Endothelial cell of umbilical vein (primary cell): Measurements from ENCODE around the gene STXBP5. TPM values are rescaled to one million over a fixed set of nuclear protein-coding genes. Genes with fewer than 3 reads are reported as not detected.

ENCODE experiments used
- BruUV-seq: library from RNA; stranded (reverse); fragments of 400-500 nt; replicated peaks from 2 replicates; lab custom pipeline; 2021; lab: Mats Ljungman, UMichigan
- CTCF ChIA-PET: fragments of 300-600, 350-600 bp; sonication (Branson Sonifier 250); formaldehyde crosslinking; loops from one replicate; lab custom pipeline; 2021; ENCODE audit warnings: antibody characterized with exemption, inconsistent platforms; lab: Charles Lee
- POLR2A ChIA-PET: fragments of 300-600, 350-600 bp; sonication (Branson Sonifier 250); formaldehyde crosslinking; loops from one replicate; lab custom pipeline; 2021; ENCODE audit warnings: antibody characterized with exemption, inconsistent platforms; lab: Charles Lee
- DNase-seq: peaks from one replicate; pipeline ENCODE4 v3.0.0-alpha.2; 2011; ENCODE audit warnings: low read depth, low spot score
- FAIRE-seq: peaks from 2 replicates; lab custom pipeline; 2011; peaks lifted over from hg19 to GRCh38; lab: Jason Lieb, UNC
- H2AFZ ChIP-seq: 2 replicates; pipeline ENCODE4 v1.6.0; 2012; ENCODE audit warnings: low read depth, low read length, control low read depth, inconsistent platforms
- H3K27ac ChIP-seq: 2 replicates; pipeline ENCODE4 v1.5.1; 2011; ENCODE audit warnings: low read depth, mild to moderate bottlenecking, control low read depth, low read length, moderate library complexity; ENCODE audit not compliant: insufficient read depth
- H3K27me3 ChIP-seq, 2 experiments: 2 replicates each; pipeline versions ENCODE4 v1.6.0 to v1.6.1; 2011; ENCODE audit warnings: low read length in 2 of 2, mixed read lengths in 1 of 2; ENCODE audit not compliant: control insufficient read depth in 2 of 2, insufficient read depth in 2 of 2
- H3K36me3 ChIP-seq, 2 experiments: 2 replicates in 1 of 2; 3 replicates in 1 of 2; pipeline ENCODE4 v1.5.1; 2011; ENCODE audit warnings: low read length in 2 of 2, mild to moderate bottlenecking in 1 of 2, moderate library complexity in 1 of 2; ENCODE audit not compliant: control insufficient read depth in 2 of 2, insufficient read depth in 2 of 2; ENCODE audit errors: extremely low read depth in 1 of 2
- H3K4me1 ChIP-seq: 3 replicates; pipeline ENCODE4 v1.5.1; 2011; ENCODE audit warnings: mild to moderate bottlenecking, low read length; ENCODE audit not compliant: control insufficient read depth, insufficient read depth; ENCODE audit errors: extremely low read depth
- H3K4me2 ChIP-seq: 2 replicates; pipeline ENCODE4 v1.6.1; 2011; ENCODE audit warnings: low read length, control low read depth, mixed read lengths; ENCODE audit not compliant: insufficient read depth
- H3K4me3 ChIP-seq, 3 experiments: fragments of 200-600 bp in 1 of 3; sonication (generic), shearing (Covaris generic) in 1 of 3; replicated peaks in 1 of 3; 2 replicates each; pipeline ENCODE4 v1.5.1; 2011 to 2016; ENCODE audit warnings: control low read depth in 3 of 3, low read length in 3 of 3, mild to moderate bottlenecking in 2 of 3, inconsistent platforms in 1 of 3, low read depth in 1 of 3, moderate library complexity in 1 of 3; ENCODE audit not compliant: insufficient read depth in 1 of 3
- H3K79me2 ChIP-seq: 2 replicates; pipeline ENCODE4 v1.6.0; 2012; ENCODE audit warnings: low read length, inconsistent platforms; ENCODE audit not compliant: control insufficient read depth, insufficient read depth
- H3K9ac ChIP-seq: replicated peaks from 2 replicates; pipeline ENCODE3; 2011; ENCODE audit warnings: low read length, control low read depth; ENCODE audit not compliant: insufficient read depth; ENCODE audit errors: extremely low read depth
- H3K9me1 ChIP-seq: replicated peaks from 3 replicates; pipeline ENCODE4 v1.6.0; 2011; ENCODE audit warnings: mild to moderate bottlenecking, low read length; ENCODE audit not compliant: control insufficient read depth, insufficient read depth; ENCODE audit errors: extremely low read depth
- H3K9me3 ChIP-seq: replicated peaks from 2 replicates; pipeline ENCODE4 v1.5.1; 2012; ENCODE audit warnings: low read length, inconsistent platforms; ENCODE audit not compliant: control insufficient read depth, insufficient read depth
- H4K20me1 ChIP-seq: replicated peaks from 2 replicates; pipeline ENCODE3; 2011; ENCODE audit warnings: mild to moderate bottlenecking, low read length; ENCODE audit not compliant: control insufficient read depth, insufficient read depth; ENCODE audit errors: extremely low read depth
- CTCF ChIP-seq, 2 donors: IDR thresholded peaks; 1 replicate in 1 of 2; 2 replicates in 1 of 2; pipeline ENCODE4 v1.5.1; 2011; ENCODE audit warnings: low read length in 2 of 2, mild to moderate bottlenecking in 2 of 2, moderate library complexity in 2 of 2, control low read depth in 1 of 2, inconsistent platforms in 1 of 2, low read depth in 1 of 2; ENCODE audit not compliant: insufficient read depth in 1 of 2; ENCODE audit errors: extremely low read depth in 1 of 2
- EZH2 ChIP-seq: IDR thresholded peaks from 2 replicates; pipeline ENCODE4 v1.6.1; 2012; ENCODE audit warnings: borderline replicate concordance, low read depth, mild to moderate bottlenecking, moderate library complexity, low read length, inconsistent platforms; ENCODE audit not compliant: severe bottlenecking
- FOS ChIP-seq: IDR thresholded peaks from 2 replicates; pipeline ENCODE4 v1.6.1; 2011; ENCODE audit warnings: mild to moderate bottlenecking, low read length, moderate library complexity, borderline replicate concordance; ENCODE audit not compliant: insufficient read depth
- GATA2 ChIP-seq: IDR thresholded peaks from 2 replicates; pipeline ENCODE4 v1.7.0; 2011; ENCODE audit warnings: low read depth, mild to moderate bottlenecking, moderate library complexity, mixed read lengths, low read length; ENCODE audit not compliant: insufficient read length, insufficient read depth
- JUN ChIP-seq: IDR thresholded peaks from 2 replicates; pipeline ENCODE4 v1.6.1; 2011; ENCODE audit warnings: borderline replicate concordance, low read depth; ENCODE audit not compliant: insufficient read length, insufficient read depth
- MAX ChIP-seq: IDR thresholded peaks from 2 replicates; pipeline ENCODE4 v1.6.1; 2011; ENCODE audit not compliant: insufficient read depth, insufficient read length
- MYC ChIP-seq: IDR thresholded peaks from one replicate; pipeline ENCODE4 v1.6.1; 2011; ENCODE audit warnings: mild to moderate bottlenecking, low read depth, low read length
- POLR2A ChIP-seq: IDR thresholded peaks from 2 replicates; pipeline ENCODE4 v1.6.1; 2012; ENCODE audit warnings: low read depth, mild to moderate bottlenecking, control low read depth, low read length
- POLR2AphosphoS5 ChIP-seq: IDR thresholded peaks from 2 replicates; pipeline ENCODE4 v1.6.1; 2012; ENCODE audit warnings: low read depth, mild to moderate bottlenecking, control low read depth, low read length, moderate library complexity; ENCODE audit not compliant: insufficient read depth
- dilution Hi-C: fragments of 300-500 bp; cut with MboI; formaldehyde crosslinking; loops from one replicate; pipeline ENCODE4 v1.15.0; 2019; ENCODE audit warnings: low sequenced_read_pairs; ENCODE audit not compliant: extremely low pct_ligation_motif_present
- intact Hi-C: fragments of 100-400 bp; cut with micrococcal nuclease; formaldehyde crosslinking; loops from one replicate; pipeline ENCODE4 v1.10.0; 2022
- polyA plus RNA-seq, 4 experiments: library from polyadenylated mRNA; depleted of rRNA in 3 of 4; stranded (reverse) in 3 of 4; unstranded in 1 of 4; fragments of >200 nt; gene quantifications; 2 replicates each; pipeline versions ENCODE4 v1.2.1 to v1.2.3, GENCODE V29; 2011 to 2012; ENCODE audit warnings: missing spikeins in 1 of 4
- total RNA-seq: library from RNA; stranded (reverse); gene quantifications from 2 replicates; pipeline ENCODE4 v1.2.3, GENCODE V29; 2021

The STXBP5 gene
- total and polyA plus RNA-seq, 2 donors (not counting 3 experiments of a cell fraction or from before 2014, with no cell fraction given), result 7.1 to 21.8 TPM

- no TSS peak for BruUV-seq
- Histone ChIP-seq H3K27ac (no peak overlapping the region), H2AFZ (no peak overlapping the region), H3K4me1 (no peaks in the 10 kb centered on the region), H3K9ac (no peak overlapping the region), H3K27me3 (no peaks in the 10 kb centered on the region), H3K9me3 (no peaks in the 10 kb centered on the region), H3K9me1 (no peaks in the 10 kb centered on the region), H3K4me2 (no peak overlapping the region), H4K20me1 (no peaks in the 10 kb centered on the region), H3K36me3 (no peaks in the 10 kb centered on the region), H3K79me2 (no peaks in the 10 kb centered on the region), H3K4me3 (no peak overlapping the region)
- CTCF ChIA-PET, result no interaction called here
- no peak for TF ChIP-seq CTCF (IDR thresholded peaks at IDR 0.05; ENCODE audit: extremely low read depth in 1 of 2, insufficient read depth in 1 of 2, low read depth in 1 of 2, low read length in 2 of 2)
- TF ChIP-seq JUN, result no peak
- TF ChIP-seq MAX, result no peak
- TF ChIP-seq POLR2AphosphoS5, result no peak
- no peak for TF ChIP-seq FOS
- no peak for TF ChIP-seq POLR2A
- no peak for TF ChIP-seq EZH2
- no peak for TF ChIP-seq MYC
- TF ChIP-seq GATA2, result no peak
- DNase-seq, result peak; percentile 8
- intact Hi-C loops, result no loop called here
- POLR2A ChIA-PET, result no interaction called here
- dilution Hi-C loops, result no loop called here
- no peak for FAIRE-seq
These were observed 230.3 kb downstream of the STXBP5 start for GRCh38 chr6:147434516-147434915.
